Naive thymus-derived CD4-positive, alpha-beta T cell (primary cell): Measurements from ENCODE around the gene CTSF. TPM values are rescaled to one million over a fixed set of nuclear protein-coding genes. Genes with fewer than 3 reads are reported as not detected.

ENCODE experiments used
- polyA plus RNA-seq, 2 donors: library from polyadenylated mRNA; unstranded; fragments of 300-500 nt; fragmentation: Illumina TruSeq; gene quantifications; one replicate each; pipeline ENCODE4 v1.2.3, GENCODE V29; 2021
- total RNA-seq, 6 experiments: library from RNA in 5 of 6; stranded (reverse) in 5 of 6; gene quantifications; 1 replicate in 5 of 6; 2 replicates in 1 of 6; pipeline ENCODE4 v1.2.3 and lab custom pipeline; 2021 to 2026

CTSF gene
- total and polyA plus RNA-seq, 7 experiments from 2014 or later: 2.3 to 49.7 (median 27.3) TPM

Other genes with a start within 250 kb of the CTSF start
- 10 to 100 TPM in 3 of 5 experiments, 1 to 10 TPM in 2; 1.4 to 22.9 (median 12.3) TPM for gene RIN1, start 232.2 kb downstream of the CTSF start, total RNA-seq
- 1 to 10 TPM; 2.6 to 9.1 TPM for gene RIN1, start 232.2 kb downstream of the CTSF start, polyA plus RNA-seq
- gene BRMS1, start 223.5 kb downstream of the CTSF start, total RNA-seq: 10 to 100 TPM; 35.9 to 50.8 (median 48.4) TPM
- gene BRMS1, start 223.5 kb downstream of the CTSF start, polyA plus RNA-seq: 10 to 100 TPM; 56.7 to 73.5 TPM
- gene B4GAT1, start 221.0 kb downstream of the CTSF start, total RNA-seq: 10 to 100 TPM in 2 of 5 experiments, 1 to 10 TPM in 3; 2.2 to 11.8 (median 7.6) TPM
- gene B4GAT1, start 221.0 kb downstream of the CTSF start, polyA plus RNA-seq: 10 to 100 TPM; 13.5 to 18.2 TPM
- gene SLC29A2, start 196.8 kb downstream of the CTSF start, total RNA-seq: 10 to 100 TPM in 3 of 5 experiments, 1 to 10 TPM in 2; 6.0 to 18.9 (median 12.0) TPM
- gene SLC29A2, start 196.8 kb downstream of the CTSF start, polyA plus RNA-seq: 1 to 10 TPM; 2.7 to 6.2 TPM
- under 1 TPM in 1 of 5 experiments, not detected in 4; 0.53 TPM for gene NPAS4, start 147.6 kb downstream of the CTSF start, total RNA-seq
- not detected for gene NPAS4, start 147.6 kb downstream of the CTSF start, polyA plus RNA-seq
- 10 to 100 TPM; 23.5 to 64.1 (median 24.0) TPM for gene MRPL11, start 129.8 kb downstream of the CTSF start, total RNA-seq
- gene MRPL11, start 129.8 kb downstream of the CTSF start, polyA plus RNA-seq: 10 to 100 TPM; 83.2 to 89.3 TPM
- 10 to 100 TPM; 10.6 to 27.3 (median 18.6) TPM for gene PELI3, start 101.7 kb downstream of the CTSF start, total RNA-seq
- gene PELI3, start 101.7 kb downstream of the CTSF start, polyA plus RNA-seq: 1 to 10 TPM; 5.2 to 8.4 TPM
- gene DPP3, start 88.2 kb downstream of the CTSF start, total RNA-seq: 10 to 100 TPM; 15.8 to 75.7 (median 19.4) TPM
- 10 to 100 TPM; 18.6 to 22.2 TPM for gene DPP3, start 88.2 kb downstream of the CTSF start, polyA plus RNA-seq
- gene BBS1, start 58.0 kb downstream of the CTSF start, total RNA-seq: 10 to 100 TPM; 16.9 to 38.2 (median 23.6) TPM
- gene BBS1, start 58.0 kb downstream of the CTSF start, polyA plus RNA-seq: 10 to 100 TPM in 1 of 2 donors, 1 to 10 TPM in 1; 9.6 to 13.9 TPM
- 10 to 100 TPM; 14.5 to 24.5 (median 19.2) TPM for gene ZDHHC24, start 22.6 kb downstream of the CTSF start, total RNA-seq
- 10 to 100 TPM in 1 of 2 donors, 1 to 10 TPM in 1; 7.8 to 11.8 TPM for gene ZDHHC24, start 22.6 kb downstream of the CTSF start, polyA plus RNA-seq
- under 1 TPM in 1 of 5 experiments, not detected in 4; 0.32 TPM for gene ACTN3, start 21.7 kb downstream of the CTSF start, total RNA-seq
- gene ACTN3, start 21.7 kb downstream of the CTSF start, polyA plus RNA-seq: not detected
- gene CCDC87, start 24.5 kb upstream of the CTSF start, total RNA-seq: 1 to 10 TPM in 2 of 5 experiments, under 1 TPM in 2, not detected in 1; 0.11 to 1.2 (median 0.60) TPM
- gene CCDC87, start 24.5 kb upstream of the CTSF start, polyA plus RNA-seq: not detected
- gene CCS, start 24.6 kb upstream of the CTSF start, total RNA-seq: 10 to 100 TPM; 32.8 to 63.5 (median 42.5) TPM
- gene CCS, start 24.6 kb upstream of the CTSF start, polyA plus RNA-seq: 10 to 100 TPM; 42.4 to 52.3 TPM
- gene RBM14, start 48.0 kb upstream of the CTSF start, total RNA-seq: 100 to 1,000 TPM; 165 to 543 (median 192) TPM
- gene RBM14, start 48.0 kb upstream of the CTSF start, polyA plus RNA-seq: 100 to 1,000 TPM in 1 of 2 donors, 10 to 100 TPM in 1; 76.9 to 107 TPM
- gene RBM4, start 70.1 kb upstream of the CTSF start, total RNA-seq: 100 to 1,000 TPM; 139 to 239 (median 198) TPM
- 100 to 1,000 TPM; 266 to 284 TPM for gene RBM4, start 70.1 kb upstream of the CTSF start, polyA plus RNA-seq
- 10 to 100 TPM in 4 of 5 experiments, 1 to 10 TPM in 1; 9.8 to 27.2 (median 19.7) TPM for gene RBM4B, start 109.3 kb upstream of the CTSF start, total RNA-seq
- 10 to 100 TPM; 12.3 to 23.3 TPM for gene RBM4B, start 109.3 kb upstream of the CTSF start, polyA plus RNA-seq
- gene SPTBN2, start 160.6 kb upstream of the CTSF start, total RNA-seq: under 1 TPM in 3 of 5 experiments, not detected in 2; 0.02 to 0.98 (median 0.03) TPM
- under 1 TPM in 1 of 2 donors, not detected in 1; 0.22 TPM for gene SPTBN2, start 160.6 kb upstream of the CTSF start, polyA plus RNA-seq